Measurements from ENCODE around the gene UBR3. TPM values are rescaled to one million over a fixed set of nuclear protein-coding genes. Genes with fewer than 3 reads are reported as not detected.

The UBR3 gene
- polyA plus RNA-seq, 1 donor = 24.0 TPM

GRCh38 chr2:170017860-170018532, 190.7 kb downstream of the UBR3 start:
- peak in 1 of 2 donors; percentile 1 for DNase-seq
- no peaks in the 10 kb centered on the region for H3K27me3 ChIP-seq (ENCODE audit: control insufficient read depth, insufficient read depth, low read length)
- no peaks in the 10 kb centered on the region for H3K4me1 ChIP-seq (ENCODE audit: control insufficient read depth, insufficient read depth, low read length)
- 82% methylated on average over 1 of the region's 4 CpGs for WGBS (ENCODE audit: insufficient coverage, low lambda C conversion rate)
- H3K4me3 ChIP-seq (ENCODE audit: low read length) = no peak overlapping the region
- H3K9me3 ChIP-seq (ENCODE audit: control insufficient read depth, low read depth, low read length) = no peaks in the 10 kb centered on the region
- peaks cover 3% of the 10 kb centered on the region for H3K36me3 ChIP-seq (ENCODE audit: control insufficient read depth, insufficient read depth, low read length)
- H3K27ac ChIP-seq (ENCODE audit: low read length) = no peak overlapping the region

- peaks cover 4% of the 10 kb centered on the region for H3K36me3 ChIP-seq (ENCODE audit: control insufficient read depth, insufficient read depth, low read length)
- no peaks in the 10 kb centered on the region for H3K27me3 ChIP-seq (ENCODE audit: control insufficient read depth, insufficient read depth, low read length)
- DNase-seq = no peak
- no peak overlapping the region for H3K4me3 ChIP-seq (ENCODE audit: low read length)
- no CpG with 5 or more reads among the region's 5 CpGs for WGBS (ENCODE audit: insufficient coverage, low lambda C conversion rate)
- H3K4me1 ChIP-seq (ENCODE audit: control insufficient read depth, insufficient read depth, low read length) = no peaks in the 10 kb centered on the region
- H3K9me3 ChIP-seq (ENCODE audit: control insufficient read depth, low read depth, low read length) = no peaks in the 10 kb centered on the region
- no peak overlapping the region for H3K27ac ChIP-seq (ENCODE audit: low read length)
Measured at GRCh38 chr2:170019060-170019805, 192.0 kb downstream of the UBR3 start.

GRCh38 chr2:170020777-170021176, 193.5 kb downstream of the UBR3 start:
- Histone ChIP-seq H3K4me1 (ENCODE audit: control insufficient read depth, insufficient read depth, low read length) (no peaks in the 10 kb centered on the region), H3K27ac (ENCODE audit: low read length) (no peak overlapping the region), H3K36me3 (ENCODE audit: control insufficient read depth, insufficient read depth, low read length) (peaks cover 6% of the 10 kb centered on the region), H3K9me3 (ENCODE audit: control insufficient read depth, low read depth, low read length) (no peaks in the 10 kb centered on the region), H3K27me3 (ENCODE audit: control insufficient read depth, insufficient read depth, low read length) (no peaks in the 10 kb centered on the region), H3K4me3 (ENCODE audit: low read length) (no peak overlapping the region)
- DNase-seq = no peak
- WGBS (ENCODE audit: insufficient coverage, low lambda C conversion rate) = no CpG with 5 or more reads among the region's 1 CpG

- no peaks in the 10 kb centered on the region for H3K4me1 ChIP-seq (ENCODE audit: control insufficient read depth, insufficient read depth, low read length)
- no peaks in the 10 kb centered on the region for H3K9me3 ChIP-seq (ENCODE audit: control insufficient read depth, low read depth, low read length)
- no peak overlapping the region for H3K4me3 ChIP-seq (ENCODE audit: low read length)
- H3K27ac ChIP-seq (ENCODE audit: low read length) = no peak overlapping the region
- no peak for DNase-seq
- H3K36me3 ChIP-seq (ENCODE audit: control insufficient read depth, insufficient read depth, low read length) = peaks cover 6% of the 10 kb centered on the region
- H3K27me3 ChIP-seq (ENCODE audit: control insufficient read depth, insufficient read depth, low read length) = no peaks in the 10 kb centered on the region
Measured at GRCh38 chr2:170022692-170023091, 195.4 kb downstream of the UBR3 start.

- H3K4me1 ChIP-seq (ENCODE audit: control insufficient read depth, insufficient read depth, low read length) = no peaks in the 10 kb centered on the region
Measured at GRCh38 chr2:170024721-170025120, 197.5 kb downstream of the UBR3 start.

GRCh38 chr2:170025223-170025622, 198.0 kb downstream of the UBR3 start:
- no peak overlapping the region for H3K27ac ChIP-seq (ENCODE audit: low read length)
- no peaks in the 10 kb centered on the region for H3K4me1 ChIP-seq (ENCODE audit: control insufficient read depth, insufficient read depth, low read length)
- H3K9me3 ChIP-seq (ENCODE audit: control insufficient read depth, low read depth, low read length) = no peaks in the 10 kb centered on the region
- H3K27me3 ChIP-seq (ENCODE audit: control insufficient read depth, insufficient read depth, low read length) = no peaks in the 10 kb centered on the region
- peaks cover 11% of the 10 kb centered on the region for H3K36me3 ChIP-seq (ENCODE audit: control insufficient read depth, insufficient read depth, low read length)
- DNase-seq = no peak
- 100% methylated on average over 2 of the region's 2 CpGs for WGBS (ENCODE audit: insufficient coverage, low lambda C conversion rate)
- no peak overlapping the region for H3K4me3 ChIP-seq (ENCODE audit: low read length)

More at GRCh38 chr2:170024721-170025120, 197.5 kb downstream of the UBR3 start:
- DNase-seq = no peak
- Histone ChIP-seq H3K36me3 (ENCODE audit: control insufficient read depth, insufficient read depth, low read length) (peaks cover 8% of the 10 kb centered on the region), H3K4me3 (ENCODE audit: low read length) (no peak overlapping the region), H3K27ac (ENCODE audit: low read length) (no peak overlapping the region), H3K9me3 (ENCODE audit: control insufficient read depth, low read depth, low read length) (no peaks in the 10 kb centered on the region), H3K27me3 (ENCODE audit: control insufficient read depth, insufficient read depth, low read length) (no peaks in the 10 kb centered on the region)
- no CpG with 5 or more reads among the region's 1 CpG for WGBS (ENCODE audit: insufficient coverage, low lambda C conversion rate)

GRCh38 chr2:170026361-170026760, 199.1 kb downstream of the UBR3 start:
- peaks cover 16% of the 10 kb centered on the region for H3K36me3 ChIP-seq (ENCODE audit: control insufficient read depth, insufficient read depth, low read length)
- H3K4me1 ChIP-seq (ENCODE audit: control insufficient read depth, insufficient read depth, low read length) = no peaks in the 10 kb centered on the region
- no peaks in the 10 kb centered on the region for H3K27me3 ChIP-seq (ENCODE audit: control insufficient read depth, insufficient read depth, low read length)
- WGBS (ENCODE audit: insufficient coverage, low lambda C conversion rate) = 100% methylated on average over 1 of the region's 1 CpG
- H3K9me3 ChIP-seq (ENCODE audit: control insufficient read depth, low read depth, low read length) = no peaks in the 10 kb centered on the region
- no peak for DNase-seq
- no peak overlapping the region for H3K4me3 ChIP-seq (ENCODE audit: low read length)
- H3K27ac ChIP-seq (ENCODE audit: low read length) = no peak overlapping the region

- no peak for DNase-seq
- no peak overlapping the region for H3K27ac ChIP-seq (ENCODE audit: low read length)
- no peak overlapping the region for H3K4me3 ChIP-seq (ENCODE audit: low read length)
- H3K4me1 ChIP-seq (ENCODE audit: control insufficient read depth, insufficient read depth, low read length) = no peaks in the 10 kb centered on the region
- no peaks in the 10 kb centered on the region for H3K27me3 ChIP-seq (ENCODE audit: control insufficient read depth, insufficient read depth, low read length)
- peaks cover 12% of the 10 kb centered on the region for H3K36me3 ChIP-seq (ENCODE audit: control insufficient read depth, insufficient read depth, low read length)
- no peaks in the 10 kb centered on the region for H3K9me3 ChIP-seq (ENCODE audit: control insufficient read depth, low read depth, low read length)
Measured at GRCh38 chr2:170029551-170029950, 202.3 kb downstream of the UBR3 start.

- H3K9me3 ChIP-seq (ENCODE audit: control insufficient read depth, low read depth, low read length) = no peaks in the 10 kb centered on the region
- H3K27ac ChIP-seq (ENCODE audit: low read length) = no peak overlapping the region
- 100% methylated on average over 2 of the region's 2 CpGs for WGBS (ENCODE audit: insufficient coverage, low lambda C conversion rate)
- H3K4me1 ChIP-seq (ENCODE audit: control insufficient read depth, insufficient read depth, low read length) = no peaks in the 10 kb centered on the region
- H3K36me3 ChIP-seq (ENCODE audit: control insufficient read depth, insufficient read depth, low read length) = peaks cover 10% of the 10 kb centered on the region
- no peaks in the 10 kb centered on the region for H3K27me3 ChIP-seq (ENCODE audit: control insufficient read depth, insufficient read depth, low read length)
- no peak overlapping the region for H3K4me3 ChIP-seq (ENCODE audit: low read length)
- no peak for DNase-seq
Measured at GRCh38 chr2:170030040-170030439, 202.8 kb downstream of the UBR3 start.

- no peak for DNase-seq
Measured at GRCh38 chr2:170031288-170031687, 204.0 kb downstream of the UBR3 start.

GRCh38 chr2:170034596-170034995, 207.3 kb downstream of the UBR3 start:
- Histone ChIP-seq H3K4me3 (ENCODE audit: low read length) (no peak overlapping the region), H3K4me1 (ENCODE audit: control insufficient read depth, insufficient read depth, low read length) (no peaks in the 10 kb centered on the region), H3K9me3 (ENCODE audit: control insufficient read depth, low read depth, low read length) (no peaks in the 10 kb centered on the region), H3K27ac (ENCODE audit: low read length) (no peak overlapping the region), H3K27me3 (ENCODE audit: control insufficient read depth, insufficient read depth, low read length) (no peaks in the 10 kb centered on the region), H3K36me3 (ENCODE audit: control insufficient read depth, insufficient read depth, low read length) (peaks cover 8% of the 10 kb centered on the region)
- no peak for DNase-seq
- 55% methylated on average over 2 of the region's 4 CpGs for WGBS (ENCODE audit: insufficient coverage, low lambda C conversion rate)

More at GRCh38 chr2:170031288-170031687, 204.0 kb downstream of the UBR3 start:
- 100% methylated on average over 1 of the region's 1 CpG for WGBS (ENCODE audit: insufficient coverage, low lambda C conversion rate)
- H3K36me3 ChIP-seq (ENCODE audit: control insufficient read depth, insufficient read depth, low read length) = peaks cover 10% of the 10 kb centered on the region
- H3K4me3 ChIP-seq (ENCODE audit: low read length) = no peak overlapping the region
- H3K27ac ChIP-seq (ENCODE audit: low read length) = no peak overlapping the region
- no peaks in the 10 kb centered on the region for H3K27me3 ChIP-seq (ENCODE audit: control insufficient read depth, insufficient read depth, low read length)
- H3K4me1 ChIP-seq (ENCODE audit: control insufficient read depth, insufficient read depth, low read length) = no peaks in the 10 kb centered on the region
- no peaks in the 10 kb centered on the region for H3K9me3 ChIP-seq (ENCODE audit: control insufficient read depth, low read depth, low read length)
